Measurements from ENCODE around the gene NR1D2.
"Not testable (repeated sequence)": the region's sequence is repeated elsewhere in the genome, so short reads cannot be mapped to it uniquely, and the experiment has no call there.

The NR1D2 gene

GRCh38 chr3:23944861-23945662, at the start of gene NR1D2:
NR1D2 (plus strand) TSS chr3:23945286; CDS start chr3:23945579, 293 bp downstream.
- DNase-seq, result peak; percentile 56

GRCh38 chr3:23900744-23901143, 44.3 kb upstream of the NR1D2 start:
- DNase-seq, result no peak

- DNase-seq, result no peak
These were observed 40.5 kb upstream of the NR1D2 start for GRCh38 chr3:23904545-23904944.

GRCh38 chr3:23909341-23909740, 35.7 kb upstream of the NR1D2 start:
- DNase-seq, result no peak

- DNase-seq, result no peak
These were observed 33.7 kb upstream of the NR1D2 start for GRCh38 chr3:23911397-23911796.

- not testable (repeated sequence) for DNase-seq
These were observed 32.8 kb upstream of the NR1D2 start for GRCh38 chr3:23912335-23912734.

- no peak for DNase-seq
These were observed 31.9 kb upstream of the NR1D2 start for GRCh38 chr3:23913182-23913581.

- peak; percentile 33 for DNase-seq
These were observed 31.0 kb upstream of the NR1D2 start for GRCh38 chr3:23913873-23914743.

- no peak for DNase-seq
These were observed 29.5 kb upstream of the NR1D2 start for GRCh38 chr3:23915537-23916108.

GRCh38 chr3:23916152-23916885, 28.8 kb upstream of the NR1D2 start:
- DNase-seq, result peak; percentile 62

- DNase-seq, result peak; percentile 86
These were observed 28.0 kb upstream of the NR1D2 start, which contains the start of the genes NKIRAS1 and RPL15 for GRCh38 chr3:23916886-23917678. NKIRAS1 (minus strand) TSS chr3:23916990; CDS start chr3:23910904, 6,086 bp downstream. RPL15 (plus strand) TSS chr3:23917132; CDS start chr3:23917860, 728 bp downstream.

- peak; percentile 38 for DNase-seq
These were observed 27.3 kb upstream of the NR1D2 start for GRCh38 chr3:23917679-23918303.

- DNase-seq, result not testable (repeated sequence)
These were observed 26.8 kb upstream of the NR1D2 start for GRCh38 chr3:23918331-23918730.

GRCh38 chr3:23919628-23920027, 25.5 kb upstream of the NR1D2 start:
- DNase-seq, result no peak

GRCh38 chr3:23920151-23920655, 24.9 kb upstream of the NR1D2 start:
- no peak for DNase-seq

- no peak for DNase-seq
These were observed 24.0 kb upstream of the NR1D2 start for GRCh38 chr3:23921052-23921511.

GRCh38 chr3:23923786-23924185, 21.3 kb upstream of the NR1D2 start:
- no peak for DNase-seq

- no peak for DNase-seq
These were observed 18.8 kb upstream of the NR1D2 start for GRCh38 chr3:23926246-23926645.

GRCh38 chr3:23926736-23927135, 18.4 kb upstream of the NR1D2 start:
- no peak for DNase-seq

- no peak for DNase-seq
These were observed 16.6 kb upstream of the NR1D2 start for GRCh38 chr3:23928524-23928923.

- DNase-seq, result no peak
These were observed 13.5 kb upstream of the NR1D2 start for GRCh38 chr3:23931597-23931996.
